Central memory CD8-positive, alpha-beta T cell (primary cell): ENCODE measurements around the gene ACTA2.

Experiments
- ATAC-seq: fragments of 150-1000 bp; cut with Tn5 transposase; replicated peaks from 2 replicates; pipeline ENCODE4 v1.10.0; 2022; ENCODE audit warnings: mild to moderate bottlenecking, moderate FRiP score, moderate number of reproducible peaks; ENCODE audit not compliant: poor library complexity, severe bottlenecking; ENCODE audit errors: extremely low read depth
- DNase-seq, 2 donors: peaks; one replicate each; pipeline ENCODE4 v3.0.0; 2021; ENCODE audit warnings: low spot score in 2 of 2
- H3K27ac Mint-ChIP-seq: one replicate; pipeline ENCODE4 v1.8.0; 2022; ENCODE audit warnings: low read depth, mild to moderate bottlenecking, moderate library complexity, mixed read lengths
- H3K27me3 Mint-ChIP-seq: one replicate; pipeline ENCODE4 v1.8.0; 2022; ENCODE audit warnings: mixed read lengths
- H3K36me3 Mint-ChIP-seq: one replicate; pipeline ENCODE4 v1.8.0; 2022; ENCODE audit warnings: mild to moderate bottlenecking, moderate library complexity, mixed read lengths; ENCODE audit not compliant: insufficient read depth
- H3K4me1 Mint-ChIP-seq: one replicate; pipeline ENCODE4 v1.8.0; 2022; ENCODE audit warnings: mixed read lengths
- H3K4me3 Mint-ChIP-seq: one replicate; pipeline ENCODE4 v1.8.0; 2022; ENCODE audit warnings: mild to moderate bottlenecking, moderate library complexity, mixed read lengths
- H3K9me3 Mint-ChIP-seq: one replicate; pipeline ENCODE4 v1.8.0; 2022; ENCODE audit warnings: mixed read lengths

The ACTA2 gene

DNA sequence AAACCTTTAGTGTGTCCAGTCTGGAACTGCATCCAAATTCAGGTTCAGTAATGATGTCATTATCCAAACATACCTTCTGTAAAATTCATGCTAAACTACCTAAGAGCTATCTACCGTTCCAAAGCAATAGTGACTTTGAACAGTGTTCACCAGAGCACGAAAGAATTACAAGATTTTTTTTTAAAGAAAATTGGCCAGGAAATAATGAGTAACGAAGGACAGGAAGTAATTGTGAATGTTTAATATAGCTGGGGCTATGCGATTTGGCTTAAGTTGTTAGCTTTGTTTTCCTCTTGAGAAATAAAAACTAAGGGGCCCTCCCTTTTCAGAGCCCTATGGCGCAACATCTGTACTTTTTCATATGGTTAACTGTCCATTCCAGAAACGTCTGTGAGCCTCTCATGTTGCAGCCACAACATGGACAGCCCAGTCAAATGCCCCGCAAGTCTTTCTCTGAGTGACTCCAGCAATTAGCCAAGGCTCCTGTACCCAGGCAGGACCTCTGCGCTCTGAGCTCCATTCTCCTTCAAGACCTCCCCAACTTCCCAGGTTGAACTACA lies 37.3 kb upstream of the ACTA2 start:
- Mint-ChIP-seq H3K36me3 (peaks cover 27% of the 10 kb centered on the region), H3K4me3 (peak overlapping the region; percentile 97), H3K9me3 (peaks cover 6% of the 10 kb centered on the region), H3K27me3 (no peaks in the 10 kb centered on the region), H3K27ac (peak overlapping the region; percentile 95), H3K4me1 (peaks cover 56% of the 10 kb centered on the region)
- no peak for DNase-seq
- peak; percentile 4 for ATAC-seq

DNA sequence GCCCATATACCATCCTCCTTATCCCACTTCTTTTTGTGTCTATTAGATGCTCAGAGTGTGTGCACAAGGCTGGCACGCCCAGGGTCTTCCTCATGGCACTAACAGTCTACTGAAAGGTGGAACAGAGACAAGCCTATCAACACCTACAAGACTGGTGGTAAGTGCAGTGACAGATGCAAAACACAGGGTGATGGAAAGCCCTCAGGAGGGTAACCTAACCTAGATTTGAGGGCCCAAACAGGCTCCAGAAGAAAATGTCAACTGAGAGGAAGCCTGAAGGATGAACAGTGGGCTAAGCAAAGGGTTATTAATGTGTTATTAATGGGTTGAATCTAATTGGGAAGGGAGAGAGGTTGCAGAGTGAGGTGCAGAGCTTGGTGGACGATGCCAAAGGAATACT lies 36.9 kb upstream of the ACTA2 start:
- Mint-ChIP-seq H3K36me3 (peaks cover 27% of the 10 kb centered on the region), H3K27ac (peak overlapping the region; percentile 95), H3K9me3 (peaks cover 6% of the 10 kb centered on the region), H3K4me1 (peaks cover 60% of the 10 kb centered on the region), H3K4me3 (peak overlapping the region; percentile 97), H3K27me3 (no peaks in the 10 kb centered on the region)
- DNase-seq, result no peak
- ATAC-seq, result no peak

DNA sequence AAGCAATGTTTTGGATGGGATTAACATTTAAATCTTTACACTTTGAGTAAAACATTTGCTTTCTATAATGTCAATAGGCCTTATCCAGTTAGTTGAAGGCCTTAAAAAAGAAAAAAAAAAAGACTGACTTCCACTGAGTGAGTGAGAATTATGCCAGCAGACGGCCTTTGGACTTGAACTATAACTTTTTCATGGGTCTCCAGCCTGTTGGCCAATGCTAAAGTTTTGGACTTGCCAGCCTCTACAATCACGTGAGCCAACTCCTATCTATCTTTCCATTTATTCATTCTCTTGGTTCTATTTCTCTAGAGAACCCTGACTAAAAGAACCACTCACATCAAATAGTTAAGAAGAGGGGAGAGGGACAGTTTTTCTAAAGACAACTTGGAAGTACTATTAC lies 35.3 kb upstream of the ACTA2 start:
- DNase-seq, result no peak
- H3K4me1 Mint-ChIP-seq, result peaks cover 50% of the 10 kb centered on the region

GRCh38 chr10:88987243-88987725 lies 34.7 kb upstream of the ACTA2 start:
- no peak for DNase-seq
- H3K27me3 Mint-ChIP-seq, result no peaks in the 10 kb centered on the region
- no peak overlapping the region for H3K4me3 Mint-ChIP-seq
- peaks cover 6% of the 10 kb centered on the region for H3K9me3 Mint-ChIP-seq
- peaks cover 45% of the 10 kb centered on the region for H3K4me1 Mint-ChIP-seq
- peaks cover 24% of the 10 kb centered on the region for H3K36me3 Mint-ChIP-seq
- no peak overlapping the region for H3K27ac Mint-ChIP-seq
- ATAC-seq, result no peak

More for the DNA sequence above, 35.3 kb upstream of the ACTA2 start:
- ATAC-seq, result no peak
- peaks cover 26% of the 10 kb centered on the region for H3K36me3 Mint-ChIP-seq
- H3K27me3 Mint-ChIP-seq, result no peaks in the 10 kb centered on the region
- H3K9me3 Mint-ChIP-seq, result peaks cover 6% of the 10 kb centered on the region
- no peak overlapping the region for H3K4me3 Mint-ChIP-seq
- H3K27ac Mint-ChIP-seq, result no peak overlapping the region

DNA sequence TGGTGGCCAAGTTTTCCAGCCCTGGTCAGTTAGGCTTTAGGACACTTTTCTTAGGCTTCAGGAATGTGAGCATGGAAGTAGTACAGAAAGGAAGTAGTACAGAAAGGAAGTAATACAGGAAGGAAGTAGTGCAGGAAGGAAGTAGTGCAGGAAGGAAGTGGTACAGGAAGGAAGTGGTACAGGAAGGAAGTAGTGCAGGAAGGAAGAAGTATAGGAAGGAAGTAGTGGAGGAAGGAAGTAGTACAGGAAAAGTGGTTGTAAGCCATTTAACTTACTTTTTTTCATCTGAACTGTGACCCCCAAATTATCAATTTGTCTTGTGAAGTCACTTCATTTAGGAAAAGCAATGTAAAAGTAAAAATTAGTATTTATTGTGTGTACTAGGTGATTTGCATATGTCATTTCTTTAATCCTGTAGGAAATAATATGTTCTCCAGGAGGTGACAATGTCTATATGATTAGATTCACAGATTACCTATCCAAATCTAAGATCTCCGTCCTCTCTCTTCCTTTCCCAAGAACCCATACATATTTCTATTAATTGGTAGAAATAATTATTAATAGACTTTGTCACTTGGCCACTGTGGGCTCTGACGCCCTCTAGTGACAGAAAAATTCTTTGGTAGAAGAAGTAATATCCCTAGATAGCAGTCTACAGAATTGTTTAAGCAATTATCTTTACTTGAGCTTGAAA lies 34.1 kb upstream of the ACTA2 start:
- Mint-ChIP-seq H3K36me3 (peaks cover 22% of the 10 kb centered on the region), H3K27me3 (no peaks in the 10 kb centered on the region), H3K4me1 (peaks cover 45% of the 10 kb centered on the region), H3K9me3 (peaks cover 6% of the 10 kb centered on the region), H3K27ac (peak overlapping the region; percentile 4), H3K4me3 (no peak overlapping the region)
- ATAC-seq (no peak), DNase-seq (no peak)

DNA sequence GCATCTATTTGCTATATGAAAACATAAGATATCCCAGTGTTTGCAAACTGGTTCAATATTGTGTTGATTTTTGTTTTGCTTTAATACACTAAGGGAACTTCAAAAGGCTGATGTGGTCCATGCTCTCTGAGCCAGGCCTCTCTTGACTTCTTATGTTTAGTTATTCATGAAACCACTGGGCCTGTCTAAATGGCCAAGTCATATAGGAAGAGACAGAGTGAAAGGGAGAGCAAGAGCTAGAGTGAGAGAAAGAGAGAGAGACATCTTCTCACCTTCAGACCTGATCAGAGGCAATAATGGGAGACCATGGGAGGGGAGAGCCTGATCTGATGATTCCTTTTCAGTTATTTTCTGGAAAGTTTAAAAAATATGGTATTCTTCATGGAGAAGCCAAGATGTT lies 32.0 kb upstream of the ACTA2 start:
- Mint-ChIP-seq H3K36me3 (peaks cover 3% of the 10 kb centered on the region), H3K4me3 (no peak overlapping the region), H3K27me3 (no peaks in the 10 kb centered on the region), H3K4me1 (peaks cover 34% of the 10 kb centered on the region), H3K9me3 (peaks cover 6% of the 10 kb centered on the region), H3K27ac (no peak overlapping the region)
- ATAC-seq, result no peak
- no peak for DNase-seq

DNA sequence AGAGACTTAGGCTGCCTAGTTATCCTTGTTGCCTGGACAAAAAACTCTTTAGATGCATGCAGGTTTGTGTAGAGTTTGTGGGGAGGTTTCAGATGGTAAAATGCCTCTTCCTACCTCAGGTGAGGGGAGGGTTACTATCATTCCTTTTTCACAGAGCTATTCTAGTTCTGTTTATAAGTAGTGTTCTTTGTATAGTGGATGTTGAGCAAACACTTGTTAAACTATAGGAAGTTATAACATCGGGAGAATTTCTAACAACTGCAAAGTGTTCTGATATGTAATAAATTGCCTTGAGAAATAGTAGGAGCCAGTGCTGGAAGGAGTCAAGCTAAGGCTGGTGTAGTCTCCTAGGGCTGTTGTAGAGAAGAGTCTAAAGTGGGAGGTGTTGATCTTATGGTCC lies 31.4 kb upstream of the ACTA2 start:
- Mint-ChIP-seq H3K4me1 (peaks cover 29% of the 10 kb centered on the region), H3K27me3 (no peaks in the 10 kb centered on the region), H3K9me3 (peaks cover 6% of the 10 kb centered on the region), H3K4me3 (no peak overlapping the region), H3K36me3 (peaks cover 3% of the 10 kb centered on the region), H3K27ac (no peak overlapping the region)
- DNase-seq (no peak), ATAC-seq (no peak)

DNA sequence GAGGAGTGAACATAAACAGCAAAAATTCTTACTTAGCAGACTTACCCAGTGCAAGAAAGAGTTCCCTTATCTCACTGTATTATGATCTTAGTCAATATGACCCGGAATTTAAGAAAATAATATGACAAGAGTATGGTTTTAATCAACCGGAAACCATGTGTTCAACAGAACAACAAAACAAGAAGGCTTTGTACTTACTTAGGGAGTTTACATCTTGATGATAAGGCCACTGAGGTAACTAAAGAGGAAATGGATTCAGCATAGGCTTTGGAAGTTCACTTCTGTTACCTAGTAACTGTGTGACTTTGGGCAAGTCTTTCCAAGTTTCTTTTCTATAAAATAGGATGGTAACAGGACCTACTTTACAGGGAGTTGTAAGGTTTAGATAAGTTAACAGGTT lies 30.6 kb upstream of the ACTA2 start:
- DNase-seq (no peak), ATAC-seq (peak; percentile 22)
- peaks cover 22% of the 10 kb centered on the region for H3K4me1 Mint-ChIP-seq
- H3K27me3 Mint-ChIP-seq, result no peaks in the 10 kb centered on the region
- no peak overlapping the region for H3K4me3 Mint-ChIP-seq
- peaks cover 2% of the 10 kb centered on the region for H3K36me3 Mint-ChIP-seq
- no peak overlapping the region for H3K27ac Mint-ChIP-seq
- peaks cover 6% of the 10 kb centered on the region for H3K9me3 Mint-ChIP-seq

GRCh38 chr10:88982366-88982765 lies 29.8 kb upstream of the ACTA2 start:
- peaks cover 6% of the 10 kb centered on the region for H3K9me3 Mint-ChIP-seq
- ATAC-seq, result no peak

GRCh38 chr10:88981435-88981834 lies 28.9 kb upstream of the ACTA2 start:
- no peak for ATAC-seq
- H3K9me3 Mint-ChIP-seq, result peaks cover 3% of the 10 kb centered on the region

More at GRCh38 chr10:88982366-88982765, 29.8 kb upstream of the ACTA2 start:
- Mint-ChIP-seq H3K4me3 (no peak overlapping the region), H3K27ac (no peak overlapping the region), H3K36me3 (peaks cover 2% of the 10 kb centered on the region), H3K27me3 (no peaks in the 10 kb centered on the region), H3K4me1 (peaks cover 15% of the 10 kb centered on the region)
- no peak for DNase-seq

DNA sequence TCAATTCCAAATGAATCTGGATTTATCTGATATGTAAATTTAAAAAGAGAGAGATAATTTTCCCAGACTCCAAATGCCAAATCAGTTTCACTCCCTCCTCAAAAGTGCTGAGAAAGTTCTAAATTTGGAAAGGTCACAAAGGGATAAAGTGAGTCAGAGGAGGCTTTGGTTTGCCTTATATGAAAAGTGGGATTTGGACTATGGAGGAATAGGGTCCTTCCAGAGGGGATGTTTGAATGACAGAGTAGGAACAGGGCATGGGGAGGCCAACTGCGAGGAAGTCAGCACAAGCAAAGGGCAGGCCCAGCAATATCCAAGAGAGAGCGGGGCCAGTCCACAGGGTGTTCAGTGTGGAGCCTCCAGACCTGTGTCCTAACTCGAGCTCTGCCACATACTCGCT lies 28.2 kb upstream of the ACTA2 start:
- Mint-ChIP-seq H3K36me3 (peaks cover 2% of the 10 kb centered on the region), H3K27me3 (no peaks in the 10 kb centered on the region), H3K27ac (no peak overlapping the region), H3K4me1 (peaks cover 6% of the 10 kb centered on the region), H3K4me3 (no peak overlapping the region), H3K9me3 (no peaks in the 10 kb centered on the region)
- ATAC-seq (no peak), DNase-seq (no peak)

More at GRCh38 chr10:88981435-88981834, 28.9 kb upstream of the ACTA2 start:
- Mint-ChIP-seq H3K27me3 (no peaks in the 10 kb centered on the region), H3K27ac (no peak overlapping the region), H3K4me1 (peaks cover 9% of the 10 kb centered on the region), H3K4me3 (no peak overlapping the region), H3K36me3 (peaks cover 2% of the 10 kb centered on the region)
- DNase-seq, result no peak

- ATAC-seq, result no peak
- H3K4me1 Mint-ChIP-seq, result peaks cover 10% of the 10 kb centered on the region
- no peaks in the 10 kb centered on the region for H3K9me3 Mint-ChIP-seq
- no peak overlapping the region for H3K27ac Mint-ChIP-seq
- no peak for DNase-seq
- H3K4me3 Mint-ChIP-seq, result no peak overlapping the region
- no peaks in the 10 kb centered on the region for H3K27me3 Mint-ChIP-seq
- H3K36me3 Mint-ChIP-seq, result peaks cover 2% of the 10 kb centered on the region
Measured at GRCh38 chr10:88980247-88980646, 27.7 kb upstream of the ACTA2 start.

DNA sequence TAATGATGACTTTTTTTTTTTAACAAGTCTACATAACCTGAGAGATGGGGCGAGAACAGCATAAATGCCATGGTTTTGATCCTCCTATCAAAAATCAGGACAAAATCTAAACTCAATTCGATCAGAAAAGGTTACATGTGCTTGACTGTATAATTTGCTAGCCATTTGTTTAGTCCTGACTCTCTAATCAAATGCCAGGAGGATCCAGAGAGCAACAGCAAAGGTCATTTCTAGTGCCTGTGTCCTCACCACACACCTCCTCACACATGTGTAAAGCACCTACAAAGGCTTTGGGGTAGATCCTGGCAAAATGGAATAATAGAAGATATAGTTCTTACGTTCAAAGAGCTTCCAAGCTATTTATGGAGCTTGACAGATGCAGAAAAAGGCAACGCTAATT lies 27.0 kb upstream of the ACTA2 start:
- no peak for DNase-seq
- Mint-ChIP-seq H3K4me1 (peaks cover 13% of the 10 kb centered on the region), H3K9me3 (no peaks in the 10 kb centered on the region), H3K4me3 (no peak overlapping the region), H3K36me3 (peaks cover 4% of the 10 kb centered on the region), H3K27me3 (no peaks in the 10 kb centered on the region), H3K27ac (no peak overlapping the region)
- ATAC-seq, result no peak
